Measurements from ENCODE around the gene GPR3. TPM values are rescaled to one million over a fixed set of nuclear protein-coding genes. Genes with fewer than 3 reads are reported as not detected.

GPR3 gene
- total RNA-seq, 1 experiment from 2014 or later, result 1.3 TPM

DNA sequence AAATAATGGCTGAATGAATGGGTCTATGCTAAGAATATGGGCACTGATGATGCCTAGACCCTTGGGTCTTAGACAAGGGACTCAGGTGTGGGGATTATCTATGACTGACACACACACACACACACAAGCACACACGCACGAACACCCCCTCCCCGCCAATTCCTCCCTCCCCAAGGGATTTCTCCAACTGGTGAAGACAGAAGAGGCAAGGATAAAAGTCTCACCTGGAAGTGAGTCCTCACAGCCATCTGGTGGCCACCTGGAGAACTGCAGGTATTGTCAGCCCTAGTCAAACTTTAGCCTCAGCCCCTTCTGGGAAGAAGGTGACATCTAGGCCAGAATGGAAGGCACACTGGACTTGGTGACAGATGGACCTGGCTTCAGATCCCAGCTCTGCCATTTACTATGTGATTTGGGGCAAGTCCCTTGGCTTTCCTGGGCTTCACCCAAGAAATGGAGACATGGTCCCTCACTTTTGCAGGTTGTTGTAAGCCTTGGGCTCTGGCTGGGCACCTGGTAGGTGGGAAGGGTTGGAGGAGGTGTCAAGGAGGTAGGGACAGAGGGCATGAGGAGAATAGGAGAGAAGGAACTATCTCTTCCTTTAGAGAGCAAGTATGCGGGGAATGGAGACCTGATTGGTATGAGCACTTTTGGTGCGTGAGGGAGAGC, 4.0 kb upstream of the GPR3 start:
- intact Hi-C loops (cut with micrococcal nuclease; ENCODE audit: unreplicated experiment), result loop anchor here (5.0 kb wide), 1 partner anchor 91 kb away; no protein-coding TSS in a partner anchor
- peak; percentile 61 for TF ChIP-seq CTCF (IDR thresholded peaks at IDR 0.05; ENCODE audit: unreplicated experiment)
- Mint-ChIP-seq H3K4me1 (ENCODE audit: low read depth, unreplicated experiment) (peaks cover 19% of the 10 kb centered on the region), H3K36me3 (ENCODE audit: insufficient read depth, unreplicated experiment) (peaks cover 18% of the 10 kb centered on the region), H3K4me3 (ENCODE audit: low read depth, unreplicated experiment) (no peak overlapping the region), H3K27ac (ENCODE audit: unreplicated experiment) (no peak overlapping the region), H3K27me3 (ENCODE audit: unreplicated experiment) (peaks cover 49% of the 10 kb centered on the region), H3K9me3 (ENCODE audit: low read depth, unreplicated experiment) (no peaks in the 10 kb centered on the region)
- no TSS peak for BruUV-seq (replicated peaks)
- CTCF ChIA-PET, result interaction anchor here (1.0 to 2.3 kb wide), 3 partner anchors 23 to 88 kb away, joined by 4 to 8 read pairs (median 4); partner anchors contain the start of gene SYTL1
- peak; percentile 80 for DNase-seq

DNA sequence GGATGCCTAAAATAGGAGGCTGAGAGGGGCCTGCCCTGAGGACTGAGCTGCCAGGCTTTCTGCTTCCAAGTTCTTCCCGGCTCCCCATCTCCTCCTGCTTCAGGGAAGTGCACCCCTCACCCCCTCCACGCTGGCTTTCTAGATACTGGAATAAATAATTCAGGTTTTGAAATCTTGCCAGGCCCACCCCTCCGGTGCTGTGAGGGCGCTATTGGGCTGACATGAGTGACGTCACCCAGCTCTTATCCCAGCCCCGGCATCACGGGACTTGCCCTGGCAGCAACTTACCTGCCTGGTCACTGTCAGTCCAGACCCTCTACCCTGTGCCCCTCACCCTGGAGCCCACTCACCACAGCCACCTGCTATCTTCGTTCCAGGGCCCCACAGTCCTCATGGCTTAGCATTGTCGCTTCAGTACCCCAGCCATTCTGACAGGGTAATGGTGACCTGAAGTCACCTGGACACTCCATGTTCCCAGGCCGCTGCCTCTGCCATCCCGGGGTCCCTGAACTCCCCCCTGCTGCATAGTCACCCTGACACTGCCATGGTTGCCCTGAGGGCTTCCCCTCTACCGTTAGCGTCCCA, 819 bp upstream of the GPR3 start:
- CTCF ChIA-PET, result interaction anchor here (0.7 kb wide), 3 partner anchors 10 to 95 kb away, joined by 3 to 5 read pairs (median 3); no protein-coding TSS in a partner anchor
- Mint-ChIP-seq H3K27me3 (ENCODE audit: unreplicated experiment) (peaks cover 39% of the 10 kb centered on the region), H3K27ac (ENCODE audit: unreplicated experiment) (peak overlapping the region; percentile 92), H3K4me1 (ENCODE audit: low read depth, unreplicated experiment) (peaks cover 12% of the 10 kb centered on the region), H3K9me3 (ENCODE audit: low read depth, unreplicated experiment) (no peaks in the 10 kb centered on the region), H3K36me3 (ENCODE audit: insufficient read depth, unreplicated experiment) (peaks cover 18% of the 10 kb centered on the region), H3K4me3 (ENCODE audit: low read depth, unreplicated experiment) (peak overlapping the region; percentile 94)
- DNase-seq, result peak; percentile 53
- no peak for TF ChIP-seq CTCF (IDR thresholded peaks at IDR 0.05; ENCODE audit: unreplicated experiment)
- intact Hi-C loops (cut with micrococcal nuclease; ENCODE audit: unreplicated experiment), result no loop called here
- no TSS peak for BruUV-seq (replicated peaks)

DNA sequence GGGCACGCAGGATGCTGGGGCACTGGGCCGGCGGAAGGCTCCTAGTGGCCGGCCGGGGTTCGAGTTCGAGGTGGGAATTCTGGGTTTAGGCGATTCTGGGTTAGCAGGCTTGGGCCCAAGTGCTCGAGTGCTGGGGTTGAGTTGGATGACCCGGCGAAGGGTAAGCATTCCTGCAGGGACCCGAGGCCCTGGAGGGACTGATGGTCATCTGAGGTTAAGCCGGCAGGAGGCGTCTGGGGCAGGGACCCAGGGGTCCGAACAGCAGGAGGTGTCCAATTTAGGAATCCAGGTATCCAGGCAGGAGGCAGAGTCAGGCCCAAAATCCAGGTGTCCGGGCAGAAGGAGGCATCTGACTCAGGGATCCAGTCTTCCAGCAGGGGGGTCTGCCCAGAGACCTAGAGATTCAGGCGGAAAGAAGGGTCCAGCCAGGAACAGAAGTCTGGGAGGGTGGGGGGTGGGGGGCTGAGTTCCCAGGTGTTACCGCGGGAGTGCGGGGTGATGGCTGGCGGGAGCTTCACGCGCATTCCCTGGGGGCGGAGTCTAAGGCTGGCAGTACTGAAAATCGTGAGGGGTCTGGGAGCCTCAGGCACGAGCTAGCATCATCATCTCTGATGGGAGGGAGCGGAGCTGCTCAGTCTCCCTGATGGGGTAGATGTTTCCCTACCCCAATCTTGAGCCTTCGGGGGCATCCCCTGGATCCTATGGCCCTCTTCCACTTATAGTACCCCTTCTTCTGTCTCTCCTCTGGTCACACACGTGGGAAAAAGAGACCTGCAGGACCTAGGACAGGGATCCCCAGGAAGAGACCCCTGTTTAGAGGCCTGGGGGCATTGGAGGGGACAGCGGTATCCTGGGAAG, 585 bp downstream of the GPR3 start:
- DNase-seq, result peak; percentile 17
- H3K4me1 Mint-ChIP-seq (ENCODE audit: low read depth, unreplicated experiment), result peaks cover 11% of the 10 kb centered on the region
- no peak for TF ChIP-seq CTCF (IDR thresholded peaks at IDR 0.05; ENCODE audit: unreplicated experiment)
- H3K36me3 Mint-ChIP-seq (ENCODE audit: insufficient read depth, unreplicated experiment), result peaks cover 26% of the 10 kb centered on the region
- H3K27ac Mint-ChIP-seq (ENCODE audit: unreplicated experiment), result peak overlapping the region; percentile 92
- BruUV-seq (replicated peaks), result no TSS peak
- intact Hi-C loops (cut with micrococcal nuclease; ENCODE audit: unreplicated experiment), result no loop called here
- H3K9me3 Mint-ChIP-seq (ENCODE audit: low read depth, unreplicated experiment), result no peaks in the 10 kb centered on the region
- peak overlapping the region; percentile 94 for H3K4me3 Mint-ChIP-seq (ENCODE audit: low read depth, unreplicated experiment)
- H3K27me3 Mint-ChIP-seq (ENCODE audit: unreplicated experiment), result peaks cover 30% of the 10 kb centered on the region
- CTCF ChIA-PET, result no interaction called here

DNA sequence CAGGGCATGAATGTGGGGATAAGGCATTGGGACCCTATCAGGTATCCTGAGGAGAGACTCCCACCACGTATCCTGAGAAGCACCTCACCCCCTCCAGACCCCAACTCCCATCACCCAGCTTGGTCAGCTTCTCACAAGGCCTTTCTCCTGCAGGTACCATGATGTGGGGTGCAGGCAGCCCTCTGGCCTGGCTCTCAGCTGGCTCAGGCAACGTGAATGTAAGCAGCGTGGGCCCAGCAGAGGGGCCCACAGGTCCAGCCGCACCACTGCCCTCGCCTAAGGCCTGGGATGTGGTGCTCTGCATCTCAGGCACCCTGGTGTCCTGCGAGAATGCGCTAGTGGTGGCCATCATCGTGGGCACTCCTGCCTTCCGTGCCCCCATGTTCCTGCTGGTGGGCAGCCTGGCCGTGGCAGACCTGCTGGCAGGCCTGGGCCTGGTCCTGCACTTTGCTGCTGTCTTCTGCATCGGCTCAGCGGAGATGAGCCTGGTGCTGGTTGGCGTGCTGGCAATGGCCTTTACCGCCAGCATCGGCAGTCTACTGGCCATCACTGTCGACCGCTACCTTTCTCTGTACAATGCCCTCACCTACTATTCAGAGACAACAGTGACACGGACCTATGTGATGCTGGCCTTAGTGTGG, 1.3 kb downstream of the GPR3 start:
- Mint-ChIP-seq H3K9me3 (ENCODE audit: low read depth, unreplicated experiment) (no peaks in the 10 kb centered on the region), H3K27me3 (ENCODE audit: unreplicated experiment) (peaks cover 30% of the 10 kb centered on the region)
- no TSS peak for BruUV-seq (replicated peaks)

More for the DNA sequence above, 1.3 kb downstream of the GPR3 start:
- intact Hi-C loops (cut with micrococcal nuclease; ENCODE audit: unreplicated experiment), result no loop called here
- no peak for TF ChIP-seq CTCF (IDR thresholded peaks at IDR 0.05; ENCODE audit: unreplicated experiment)
- CTCF ChIA-PET, result no interaction called here
- Mint-ChIP-seq H3K4me3 (ENCODE audit: low read depth, unreplicated experiment) (no peak overlapping the region), H3K4me1 (ENCODE audit: low read depth, unreplicated experiment) (peaks cover 11% of the 10 kb centered on the region), H3K36me3 (ENCODE audit: insufficient read depth, unreplicated experiment) (peaks cover 32% of the 10 kb centered on the region), H3K27ac (ENCODE audit: unreplicated experiment) (no peak overlapping the region)
- DNase-seq, result no peak

Measured in Calu3 (cell line).